SW480 (cell line): ENCODE results near the gene ATF5.
A peak's percentile ranks its signal among the peaks of the same experiment; 100 is the strongest.
"Not testable (repeated sequence)": the region's sequence is repeated elsewhere in the genome, so short reads cannot be mapped to it uniquely, and the experiment has no call there.

Experiments
- DNase-seq: peaks from one replicate; pipeline ENCODE4 v3.0.0-alpha.2; 2016; ENCODE audit warnings: low spot score

The ATF5 gene

DNA sequence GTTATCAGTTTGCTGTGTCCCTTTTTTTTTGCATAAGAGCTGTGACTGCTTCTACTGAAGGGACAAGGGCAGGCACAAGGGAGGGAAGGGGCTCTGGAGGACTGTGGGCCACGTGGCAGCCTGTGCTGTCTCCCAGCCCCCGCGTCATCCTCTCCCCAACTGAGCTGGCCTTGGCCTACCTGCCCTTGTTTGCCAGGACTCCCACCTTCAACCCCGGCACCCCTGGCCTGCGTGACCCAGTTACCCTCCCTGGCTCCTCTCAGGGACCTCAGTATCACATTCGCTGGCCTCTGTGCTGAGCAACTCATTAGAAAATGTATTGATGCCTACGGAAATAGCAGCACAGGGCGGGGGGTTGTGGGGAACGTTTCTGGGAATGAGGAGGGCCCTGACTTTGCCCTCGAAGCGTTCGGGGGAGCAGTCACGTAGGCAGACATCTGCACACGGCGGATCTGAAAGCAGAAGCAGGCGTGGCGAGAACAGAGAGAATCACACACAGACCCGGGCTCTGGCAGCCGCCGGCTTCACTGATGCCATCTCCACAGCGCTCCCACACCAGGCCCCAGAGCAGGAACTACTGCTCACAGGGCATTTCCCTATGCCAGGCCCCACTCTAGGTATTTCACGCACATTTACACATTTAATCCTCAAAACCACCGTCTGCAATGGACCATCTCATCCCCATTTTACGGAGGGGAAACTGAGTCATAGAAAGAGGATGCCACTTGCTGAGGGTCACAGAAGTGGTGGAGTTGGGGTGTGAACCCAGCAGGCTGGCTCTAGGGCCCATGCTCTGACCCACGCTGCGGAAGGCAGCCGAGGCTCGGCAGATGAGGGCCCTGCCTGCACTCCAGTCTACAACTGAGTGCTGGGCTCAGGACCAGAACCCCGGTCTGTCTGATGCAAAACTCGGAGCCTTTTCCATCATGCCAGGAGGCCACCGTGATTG is 5.7 kb upstream of the ATF5 start:
- DNase-seq = no peak

DNA sequence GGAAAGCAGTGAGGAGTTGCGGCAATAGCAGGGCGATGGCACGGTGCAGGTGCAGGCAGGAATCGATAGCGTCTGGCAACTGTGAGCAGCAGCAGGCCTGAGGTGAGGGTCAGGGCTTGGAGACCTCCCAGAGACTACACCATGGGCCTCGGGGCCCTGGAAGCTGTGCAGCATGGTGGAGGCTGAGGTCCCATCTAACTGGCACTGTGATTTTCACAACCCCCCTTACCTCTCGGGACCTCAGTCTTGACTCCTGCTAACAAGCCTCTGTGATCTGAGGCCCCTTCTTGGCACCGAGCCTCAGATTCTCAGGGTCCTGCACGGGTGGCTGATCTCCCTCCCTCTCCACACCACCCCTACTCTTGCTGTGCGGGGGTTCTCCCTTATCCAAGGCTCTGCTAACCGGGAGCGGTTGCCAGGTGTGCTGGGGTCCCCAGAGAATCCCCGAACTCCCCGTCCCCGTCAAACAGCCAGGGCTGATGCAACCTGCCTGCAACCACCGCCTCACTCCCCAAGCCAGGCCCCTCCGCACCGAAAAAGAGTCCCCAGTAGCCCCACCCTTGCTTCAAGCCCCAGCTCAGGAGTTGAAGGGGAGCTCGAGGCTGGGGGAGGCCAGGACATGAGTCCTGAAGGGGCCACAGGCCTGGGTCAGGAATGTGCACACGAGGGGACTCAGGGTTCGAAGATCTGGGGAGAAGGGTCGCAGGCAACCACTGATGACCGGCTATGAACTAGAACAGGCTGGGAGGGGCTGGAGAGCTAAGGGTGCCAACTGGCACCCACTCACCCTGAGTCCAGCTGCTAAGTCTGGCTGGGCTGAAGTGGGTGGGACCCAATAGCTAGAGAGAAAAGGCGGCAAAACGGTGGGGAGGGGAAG is 4.8 kb upstream of the ATF5 start:
- DNase-seq = peak; percentile 48

DNA sequence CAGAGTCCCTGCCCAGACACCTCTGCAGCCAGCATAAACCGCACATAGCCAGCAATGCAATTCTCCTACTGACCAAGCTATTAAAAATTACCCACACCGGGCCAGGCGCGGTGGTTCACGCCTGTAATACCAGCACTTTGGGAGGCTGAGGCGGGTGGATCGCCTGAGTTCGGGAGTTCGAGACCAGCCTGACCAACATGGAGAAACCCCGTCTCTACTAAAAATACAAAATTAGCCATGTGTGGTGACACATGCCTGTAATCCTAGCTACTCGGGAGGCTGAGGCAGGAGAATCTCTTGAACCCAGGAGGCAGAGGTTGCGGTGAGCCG is 4.2 kb upstream of the ATF5 start:
- DNase-seq = not testable (repeated sequence)

DNA sequence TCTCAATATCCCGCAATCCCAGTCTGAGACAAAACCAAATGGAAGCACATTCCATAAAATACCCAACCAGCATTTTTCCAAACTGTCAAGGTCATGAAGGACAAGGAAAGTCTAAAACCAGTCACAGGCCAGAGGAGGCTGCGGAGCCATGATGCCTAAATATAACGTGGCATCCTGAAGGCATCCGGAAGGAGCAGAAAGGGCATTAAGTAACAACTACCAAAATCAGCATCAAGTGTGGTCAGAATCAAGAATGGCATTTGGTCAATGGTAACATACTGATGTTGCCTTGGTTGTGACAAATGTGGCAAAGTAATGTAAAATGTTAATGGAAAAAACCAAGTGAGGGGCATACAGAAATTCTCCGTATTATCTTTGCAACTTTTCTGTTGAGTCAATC is 3.5 kb upstream of the ATF5 start:
- DNase-seq = no peak

DNA sequence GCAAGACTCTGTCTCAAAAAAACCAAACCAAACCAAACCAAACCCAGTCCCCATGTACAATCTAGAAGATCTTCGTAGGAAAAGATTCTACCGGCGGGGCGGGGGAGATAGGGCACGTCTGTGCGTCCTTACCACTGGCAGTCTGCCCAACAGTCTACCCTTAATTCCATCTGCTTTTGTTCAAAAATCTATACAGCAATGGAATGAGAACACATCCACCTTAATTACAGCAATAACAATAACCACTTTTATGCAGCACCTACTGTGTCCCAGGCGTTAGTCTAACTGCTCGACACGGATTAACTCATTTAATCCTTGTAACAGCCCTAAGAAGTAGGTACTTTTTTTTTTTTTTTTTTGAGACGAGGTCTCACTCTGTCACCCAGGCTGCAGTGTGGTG is 2.5 kb upstream of the ATF5 start:
- no peak for DNase-seq

DNA sequence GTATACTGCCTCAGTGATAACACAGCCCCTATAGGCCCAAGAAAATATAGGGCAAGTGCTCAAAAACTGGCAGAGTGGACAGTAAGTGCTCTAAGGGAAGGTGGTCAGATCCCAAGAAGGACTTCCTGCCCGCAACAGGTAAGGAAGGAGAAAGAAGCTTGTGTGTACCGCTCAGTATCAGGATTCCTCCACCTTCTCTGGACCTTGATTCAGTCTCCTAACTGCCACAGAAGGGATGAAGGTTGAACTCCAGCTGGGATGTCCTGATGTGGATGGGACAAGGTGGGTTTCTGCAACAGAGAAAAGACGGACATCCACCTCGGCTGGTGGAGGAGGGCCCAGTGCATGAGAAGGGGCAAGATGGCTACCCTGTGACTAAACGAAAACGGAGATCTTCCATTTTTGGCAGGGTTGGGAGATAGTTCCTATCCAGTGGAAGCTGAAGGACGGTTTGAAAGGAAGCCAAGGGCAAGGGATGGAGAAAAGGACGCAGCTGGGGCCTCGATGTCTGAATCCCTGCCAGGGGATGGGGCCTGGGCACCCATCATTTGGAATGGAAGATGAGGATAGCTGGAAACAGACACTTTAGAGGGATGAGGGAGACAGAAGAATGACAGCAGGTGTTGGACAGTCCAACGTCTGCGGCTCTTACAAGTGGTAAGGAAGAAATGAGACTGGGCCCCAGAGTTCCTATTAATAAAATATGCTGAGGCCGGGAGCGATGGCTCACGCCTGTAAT is 1.3 kb upstream of the ATF5 start:
- DNase-seq = no peak

DNA sequence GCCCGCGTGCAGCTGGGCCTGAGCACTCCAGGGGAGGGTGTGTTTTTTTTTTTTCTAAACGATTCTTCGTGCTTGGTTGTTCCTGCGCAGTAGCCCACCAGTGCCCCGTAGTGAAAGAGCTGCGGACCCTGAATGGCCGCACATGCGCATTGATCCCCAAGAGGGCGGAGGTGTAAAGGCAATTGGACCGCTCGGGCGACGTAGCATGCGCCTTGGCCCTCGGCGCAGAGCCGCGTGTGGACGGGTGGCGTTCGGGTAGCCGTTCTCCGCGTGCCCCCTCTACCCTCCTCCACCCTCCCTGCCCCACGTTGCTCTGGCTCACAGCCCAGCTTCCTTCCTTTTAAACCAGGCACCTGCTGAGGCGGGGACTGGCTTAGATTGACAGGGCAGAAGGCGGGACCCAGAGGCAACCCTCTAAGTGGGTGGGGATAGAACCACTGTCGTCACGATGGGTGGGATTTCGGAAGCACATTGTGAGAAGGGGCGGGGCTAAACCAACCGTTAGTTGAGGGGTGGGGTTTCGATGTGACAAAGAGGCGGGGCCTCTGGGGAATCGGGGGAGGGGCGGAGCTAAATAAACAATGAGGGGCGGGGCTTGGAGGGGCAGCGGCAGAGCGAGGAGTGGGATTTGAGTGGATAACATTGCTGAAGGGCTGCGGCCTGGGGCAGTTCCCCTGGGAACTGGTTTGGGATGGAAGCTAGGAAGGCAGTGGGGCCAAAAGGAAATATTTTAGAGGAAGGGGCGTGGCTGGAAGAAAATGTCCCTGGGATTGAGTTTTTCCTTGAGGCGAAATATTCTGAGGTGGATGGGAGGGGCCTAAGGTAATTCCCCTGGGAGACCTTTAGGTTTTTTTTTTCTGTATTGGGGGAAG is 842 bp downstream of the ATF5 start:
- DNase-seq = peak; percentile 99

DNA sequence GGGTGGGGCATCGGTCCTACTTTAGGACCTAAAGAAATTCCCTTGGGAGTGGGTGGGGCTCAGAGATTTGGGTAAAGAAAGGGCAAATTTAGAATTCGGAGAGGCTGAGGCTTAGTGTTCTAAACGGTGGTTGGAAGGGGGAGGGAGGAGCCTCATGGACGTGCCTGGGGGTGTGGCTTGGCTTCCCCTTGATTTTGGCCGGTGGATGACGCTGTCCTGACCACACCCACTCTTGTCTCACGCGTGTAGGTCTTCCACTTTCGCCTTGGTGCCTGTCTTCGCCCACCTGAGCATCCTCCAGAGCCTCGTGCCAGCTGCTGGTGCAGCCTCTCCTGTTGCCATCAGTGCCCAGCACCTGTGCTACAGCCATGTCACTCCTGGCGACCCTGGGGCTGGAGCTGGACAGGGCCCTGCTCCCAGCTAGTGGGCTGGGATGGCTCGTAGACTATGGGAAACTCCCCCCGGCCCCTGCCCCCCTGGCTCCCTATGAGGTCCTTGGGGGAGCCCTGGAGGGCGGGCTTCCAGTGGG is 1.5 kb downstream of the ATF5 start:
- no peak for DNase-seq

DNA sequence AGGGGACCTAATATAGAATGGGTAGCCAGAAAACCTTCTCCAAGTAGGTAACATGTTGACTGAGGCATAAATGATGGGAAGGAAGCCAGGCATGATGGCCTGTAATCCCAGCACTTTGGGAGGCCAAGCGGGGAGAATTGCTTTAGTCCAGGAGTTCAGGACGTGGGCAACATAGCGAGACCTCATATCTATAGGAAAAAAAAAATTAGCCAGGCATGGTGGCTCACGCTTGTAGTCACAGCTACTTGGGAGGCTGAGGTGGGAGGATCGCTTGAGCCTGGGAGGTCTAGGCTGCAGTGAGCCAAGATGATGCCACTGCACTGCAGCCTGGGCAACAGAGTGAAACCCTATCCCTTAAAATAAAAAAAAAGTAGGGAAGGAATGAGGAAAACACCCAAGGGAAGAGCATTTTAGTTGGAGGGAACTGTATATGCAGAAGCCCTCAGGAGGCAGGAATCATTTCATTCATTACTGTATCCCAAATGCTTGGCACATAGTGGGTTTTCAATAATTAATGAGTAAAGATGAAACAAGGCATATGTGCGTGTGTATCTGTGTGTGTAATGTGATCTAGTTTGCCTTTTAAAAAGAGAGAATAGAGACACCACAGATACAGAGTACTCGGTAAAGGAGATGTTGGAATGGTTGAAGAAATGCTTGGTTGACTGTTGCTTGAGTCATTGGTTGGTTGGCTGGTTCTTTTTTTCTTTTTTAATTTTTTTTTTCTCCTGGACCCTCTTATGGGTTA is 2.5 kb downstream of the ATF5 start:
- no peak for DNase-seq

DNA sequence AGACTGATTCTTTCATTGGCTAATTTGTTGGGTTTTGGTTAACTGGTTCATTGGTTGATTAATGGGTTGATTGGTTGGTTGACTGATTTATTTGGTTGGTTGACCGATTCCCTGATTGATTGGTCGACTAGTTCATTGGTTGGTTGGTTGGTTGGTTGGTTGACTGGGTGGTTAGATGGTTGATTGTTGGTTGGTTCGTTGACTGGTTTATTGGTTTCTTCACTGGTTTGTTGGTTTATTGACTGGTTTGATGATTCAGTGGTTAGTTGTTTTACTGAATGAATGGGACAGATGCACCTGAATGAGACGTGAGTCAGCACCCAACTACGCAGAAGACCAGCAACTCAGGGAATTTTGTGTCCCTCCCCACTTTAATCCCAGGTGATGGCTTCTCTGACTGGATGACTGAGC is 3.0 kb downstream of the ATF5 start:
- no peak for DNase-seq

DNA sequence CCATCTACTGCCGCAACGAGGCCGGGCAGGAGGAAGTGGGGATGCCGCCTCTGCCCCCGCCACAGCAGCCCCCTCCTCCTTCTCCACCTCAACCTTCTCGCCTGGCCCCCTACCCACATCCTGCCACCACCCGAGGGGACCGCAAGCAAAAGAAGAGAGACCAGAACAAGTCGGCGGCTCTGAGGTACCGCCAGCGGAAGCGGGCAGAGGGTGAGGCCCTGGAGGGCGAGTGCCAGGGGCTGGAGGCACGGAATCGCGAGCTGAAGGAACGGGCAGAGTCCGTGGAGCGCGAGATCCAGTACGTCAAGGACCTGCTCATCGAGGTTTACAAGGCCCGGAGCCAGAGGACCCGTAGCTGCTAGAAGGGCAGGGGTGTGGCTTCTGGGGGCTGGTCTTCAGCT is 3.7 kb downstream of the ATF5 start:
- DNase-seq = no peak

DNA sequence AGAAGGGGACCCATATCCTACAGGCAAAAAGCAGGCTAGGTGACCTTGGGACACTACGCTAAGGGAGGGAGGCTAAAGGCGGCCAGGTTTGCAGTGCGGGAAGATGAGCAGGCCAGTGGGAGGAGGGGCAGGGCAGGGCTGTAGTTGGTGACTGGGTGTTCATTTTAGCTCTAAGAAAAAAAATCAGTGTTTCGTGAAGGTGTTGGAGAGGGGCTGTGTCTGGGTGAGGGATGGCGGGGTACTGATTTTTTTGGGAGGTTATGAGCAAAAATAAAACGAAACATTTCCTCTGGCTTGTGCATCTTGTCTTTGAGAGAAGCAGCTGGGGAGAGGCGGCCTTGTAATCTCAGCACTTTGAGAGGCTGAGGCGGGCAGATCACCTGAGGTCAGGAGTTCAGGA is 4.6 kb downstream of the ATF5 start:
- DNase-seq = no peak

DNA sequence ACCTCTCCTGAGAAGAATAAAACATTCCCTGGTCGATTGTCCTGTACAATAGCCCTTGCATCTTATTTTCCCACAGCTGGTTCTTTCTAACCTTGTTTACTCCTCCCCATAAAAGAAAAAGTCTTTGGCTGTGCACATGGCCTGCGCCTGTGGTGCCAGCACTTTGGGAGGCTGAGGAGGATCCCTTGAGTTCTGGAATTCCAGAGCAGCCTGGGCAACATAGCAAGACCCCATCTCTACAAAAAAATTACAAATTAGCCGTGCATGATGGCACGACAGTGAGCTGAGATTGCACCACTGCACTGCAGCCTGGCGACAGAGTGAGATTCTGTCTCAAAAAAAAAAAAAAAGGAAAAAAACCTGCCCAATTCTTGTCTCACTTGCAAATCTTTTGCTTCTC is 7.5 kb downstream of the ATF5 start:
- no peak for DNase-seq

DNA sequence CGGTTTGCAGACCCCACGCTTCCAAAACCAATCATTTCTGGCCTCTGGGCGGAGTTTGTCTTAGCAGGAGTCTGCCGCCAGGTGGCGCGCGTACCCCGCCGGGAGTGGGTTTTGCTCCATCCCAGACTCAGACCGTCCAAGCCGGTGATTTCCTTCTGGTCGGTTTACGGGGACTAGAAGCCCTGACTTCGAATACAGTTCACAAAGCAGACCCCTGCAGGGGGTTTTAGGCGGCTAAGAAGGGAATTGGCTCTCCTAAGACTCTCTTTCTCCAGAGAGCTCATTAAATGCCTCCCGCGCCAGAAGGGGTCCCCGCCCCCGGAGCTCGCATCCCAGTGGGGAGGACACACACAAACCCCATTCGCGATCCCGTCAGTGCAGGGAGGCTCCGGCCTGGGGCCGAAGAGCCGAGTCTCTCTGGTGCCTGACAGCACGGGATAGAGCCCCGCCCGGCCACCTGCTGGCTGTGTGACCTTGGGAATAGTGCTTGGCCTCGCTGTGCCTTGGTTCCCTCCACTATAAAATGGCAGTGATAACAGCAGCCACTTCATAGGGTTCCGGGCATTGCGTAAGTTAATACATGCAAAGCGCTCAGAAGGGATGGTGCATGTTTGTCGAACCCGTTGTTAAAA is 8.9 kb downstream of the ATF5 start:
- peak; percentile 80 for DNase-seq

DNA sequence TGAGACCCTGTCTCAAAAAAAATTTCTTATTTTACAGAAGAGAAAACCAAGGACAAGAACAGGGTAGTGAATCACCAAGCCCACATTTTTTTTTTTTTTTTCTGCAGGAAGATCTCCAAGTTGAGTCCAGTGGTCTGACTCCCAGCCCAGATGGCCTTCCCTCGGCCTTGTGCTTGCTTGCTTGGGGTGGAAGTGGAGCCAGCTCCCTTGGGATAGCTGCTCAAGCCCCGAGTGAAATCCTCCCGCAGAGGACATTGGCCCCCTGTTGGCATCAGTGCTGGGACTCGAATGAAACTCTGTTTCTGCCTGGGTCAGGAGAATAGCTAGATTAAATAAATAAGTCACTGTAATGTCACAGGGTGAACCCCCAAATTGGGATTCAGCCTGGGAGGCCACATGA is 9.7 kb downstream of the ATF5 start:
- DNase-seq = no peak

DNA sequence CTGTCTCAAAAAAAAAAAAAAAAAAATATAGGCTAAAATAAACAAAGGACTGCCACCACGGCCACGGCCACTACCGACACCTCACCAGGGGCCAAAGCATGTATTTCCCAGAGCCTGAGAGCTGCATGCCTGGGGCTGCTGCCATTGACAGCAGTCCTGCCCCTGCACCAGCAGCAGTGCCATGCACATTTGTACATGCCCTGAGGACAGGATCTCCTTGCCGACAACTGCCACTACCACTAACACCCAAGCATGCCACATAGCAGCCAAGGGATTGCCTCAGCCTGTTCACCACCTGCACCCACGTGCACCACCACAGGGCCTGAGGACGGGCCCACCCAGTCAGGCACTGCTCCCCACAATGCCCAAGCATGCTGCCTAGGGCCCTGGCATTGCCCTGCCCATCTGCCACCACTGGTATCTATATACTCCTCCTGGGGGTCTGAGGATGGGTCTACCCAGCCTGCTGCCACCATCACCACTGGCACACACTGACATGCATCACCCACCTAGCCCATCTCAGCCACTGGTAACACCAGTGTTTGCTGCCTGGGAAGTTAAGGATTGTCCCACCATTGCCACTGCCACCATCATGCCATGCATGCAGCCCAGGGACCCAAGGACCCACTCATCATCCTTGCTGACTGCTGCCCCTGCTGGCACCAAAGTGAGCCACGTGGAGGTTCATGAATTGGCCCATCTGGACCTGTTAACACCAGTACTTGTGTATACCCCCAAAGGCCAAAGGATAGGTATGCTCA is 10.9 kb downstream of the ATF5 start:
- DNase-seq = no peak

DNA sequence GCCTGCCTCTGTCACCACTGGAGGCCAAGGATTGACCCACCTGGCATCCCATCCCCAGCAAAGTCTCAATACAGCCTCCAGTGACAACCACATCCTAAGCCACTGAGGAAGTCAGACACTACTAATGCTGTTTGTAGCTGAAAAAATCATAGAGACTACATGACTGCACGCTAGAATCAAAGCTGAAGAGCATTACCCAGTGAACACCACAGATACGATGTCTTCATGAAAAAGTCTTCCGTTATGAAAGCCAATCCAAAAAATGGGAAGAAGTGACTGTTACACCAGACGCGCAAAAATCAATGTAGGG is 11.4 kb downstream of the ATF5 start:
- DNase-seq = no peak

DNA sequence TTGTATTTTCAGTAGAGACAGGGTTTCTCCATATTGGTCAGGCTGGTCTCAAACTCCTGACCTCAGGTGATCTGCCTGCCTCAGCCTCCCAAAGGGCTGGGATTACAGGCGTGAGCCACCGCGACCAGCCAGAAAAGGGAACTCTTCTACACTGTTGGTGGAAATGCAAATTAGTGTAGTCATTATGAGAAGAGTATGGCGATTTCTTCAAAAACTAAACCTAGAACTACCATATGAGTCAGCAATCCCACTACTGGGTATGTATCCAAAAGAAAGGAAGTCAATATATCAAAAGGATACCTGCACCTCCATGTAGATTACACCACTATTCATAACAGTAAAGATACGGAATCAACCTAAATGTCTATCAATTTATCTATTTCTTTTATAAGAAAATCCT is 15.6 kb downstream of the ATF5 start:
- not testable (repeated sequence) for DNase-seq

DNA sequence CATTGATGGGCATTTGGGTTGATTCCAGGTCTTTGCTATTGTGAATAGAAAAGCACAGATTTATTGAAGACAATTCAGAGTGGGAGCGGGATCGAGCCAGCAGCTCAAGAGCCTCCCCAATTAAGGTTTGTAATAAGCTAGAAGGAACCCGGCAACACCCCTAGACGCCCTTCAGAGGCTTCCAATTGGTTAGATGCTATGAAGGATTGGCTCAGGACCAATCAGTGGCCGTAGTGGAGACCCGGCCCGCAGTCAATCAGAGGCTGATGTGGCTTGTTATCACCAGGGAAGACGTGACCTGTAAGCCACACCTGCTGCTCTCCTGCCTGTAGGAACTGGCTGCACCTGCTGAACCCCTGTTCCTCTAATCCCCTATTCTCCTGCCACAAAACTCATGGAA is 17.4 kb downstream of the ATF5 start:
- DNase-seq = no peak
